ENCODE data around the gene ARHGAP44.

Gene ARHGAP44

GRCh38 chr17:12850996-12851395 lies 61.7 kb downstream of the ARHGAP44 start:
- H3K4me3 ChIP-seq (ENCODE audit: low read depth, low read length): no peak overlapping the region
- no peaks in the 10 kb centered on the region for H3K27me3 ChIP-seq (ENCODE audit: insufficient read depth, low read depth, severe bottlenecking)
- H3K36me3 ChIP-seq: no peaks in the 10 kb centered on the region
- no peak overlapping the region for H3K27ac ChIP-seq
- no peak for DNase-seq
- no peaks in the 10 kb centered on the region for H3K9me3 ChIP-seq (ENCODE audit: severe bottlenecking)
- no peak for TF ChIP-seq CTCF (IDR thresholded peaks at IDR 0.05; ENCODE audit: low read depth, low read length)

GRCh38 chr17:12851901-12852435 lies 62.7 kb downstream of the ARHGAP44 start:
- Histone ChIP-seq H3K27ac (no peak overlapping the region), H3K36me3 (no peaks in the 10 kb centered on the region), H3K9me3 (ENCODE audit: severe bottlenecking) (no peaks in the 10 kb centered on the region), H3K4me3 (ENCODE audit: low read depth, low read length) (no peak overlapping the region), H3K27me3 (ENCODE audit: insufficient read depth, low read depth, severe bottlenecking) (no peaks in the 10 kb centered on the region)
- DNase-seq: no peak
- no peak for TF ChIP-seq CTCF (IDR thresholded peaks at IDR 0.05; ENCODE audit: low read depth, low read length)

DNA sequence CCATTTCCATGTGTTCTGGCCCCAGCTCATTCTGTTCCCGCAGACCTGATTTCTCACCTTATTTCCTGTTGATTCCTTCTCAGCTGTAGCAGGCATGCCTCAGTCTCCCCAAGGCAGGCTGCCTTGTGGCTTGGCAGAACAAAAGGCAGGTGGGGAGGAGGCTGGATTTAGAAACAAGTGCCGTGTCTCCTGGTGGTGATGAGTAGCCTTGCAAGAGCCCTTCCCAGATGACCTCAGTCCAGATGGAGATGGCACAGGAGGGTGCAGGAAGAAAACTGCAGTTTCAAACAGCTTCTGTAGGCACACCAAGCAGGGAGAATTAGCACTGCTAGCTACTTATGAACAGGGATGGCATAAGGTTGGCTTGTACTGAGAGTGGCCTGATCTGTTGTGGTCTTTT lies 64.6 kb downstream of the ARHGAP44 start:
- H3K36me3 ChIP-seq: no peaks in the 10 kb centered on the region
- TF ChIP-seq CTCF (IDR thresholded peaks at IDR 0.05; ENCODE audit: low read depth, low read length): peak; percentile 25; the same call in 1 of the 2 replicates
- H3K27me3 ChIP-seq (ENCODE audit: insufficient read depth, low read depth, severe bottlenecking): no peaks in the 10 kb centered on the region
- no peak for DNase-seq
- H3K27ac ChIP-seq: no peak overlapping the region
- H3K4me3 ChIP-seq (ENCODE audit: low read depth, low read length): no peak overlapping the region
- H3K9me3 ChIP-seq (ENCODE audit: severe bottlenecking): no peaks in the 10 kb centered on the region

DNA sequence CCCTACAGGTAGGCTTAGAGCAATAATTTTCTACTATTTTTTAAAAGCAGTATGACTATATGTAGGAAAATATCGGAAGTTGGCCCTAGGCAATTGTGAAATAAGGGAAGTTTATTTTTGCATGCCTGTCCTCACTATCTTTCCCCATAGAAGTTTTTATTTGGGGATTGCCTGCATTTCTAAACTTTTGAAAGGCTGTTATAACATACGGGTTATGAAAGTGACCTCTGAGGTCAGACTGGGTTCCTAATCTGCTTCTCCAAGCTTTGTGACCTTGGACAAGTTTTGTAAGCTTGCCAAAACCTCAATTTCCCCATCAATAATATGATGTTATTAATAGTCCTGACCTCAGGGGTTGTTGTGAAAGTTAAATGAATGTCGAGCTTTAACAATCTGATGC lies 67.1 kb downstream of the ARHGAP44 start:
- TF ChIP-seq CTCF (IDR thresholded peaks at IDR 0.05; ENCODE audit: low read depth, low read length): no peak
- DNase-seq: no peak
- Histone ChIP-seq H3K27ac (no peak overlapping the region), H3K36me3 (no peaks in the 10 kb centered on the region), H3K9me3 (ENCODE audit: severe bottlenecking) (no peaks in the 10 kb centered on the region), H3K4me3 (ENCODE audit: low read depth, low read length) (no peak overlapping the region), H3K27me3 (ENCODE audit: insufficient read depth, low read depth, severe bottlenecking) (no peaks in the 10 kb centered on the region)

DNA sequence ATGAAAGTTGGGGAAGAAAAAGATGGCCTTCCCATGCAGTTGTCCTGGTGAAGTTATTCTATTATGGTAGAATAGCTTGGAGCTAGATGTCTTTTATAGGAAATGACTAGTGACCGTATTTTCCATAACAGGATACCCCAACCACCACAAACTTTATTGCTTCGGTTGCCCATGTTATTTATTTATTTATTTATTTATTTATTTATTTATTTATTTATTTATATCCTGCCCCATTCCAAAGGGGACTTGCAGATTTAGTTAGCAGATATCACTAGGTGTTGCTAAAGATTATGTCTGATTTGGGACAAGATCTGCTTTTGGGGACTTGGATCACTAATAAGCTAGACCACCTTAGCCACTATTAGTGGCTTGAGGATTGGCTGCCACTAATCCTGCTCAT lies 68.3 kb downstream of the ARHGAP44 start:
- no peak for DNase-seq
- no peaks in the 10 kb centered on the region for H3K36me3 ChIP-seq

More for the DNA sequence above, 68.3 kb downstream of the ARHGAP44 start:
- TF ChIP-seq CTCF (IDR thresholded peaks at IDR 0.05; ENCODE audit: low read depth, low read length): no peak
- no peaks in the 10 kb centered on the region for H3K27me3 ChIP-seq (ENCODE audit: insufficient read depth, low read depth, severe bottlenecking)
- no peaks in the 10 kb centered on the region for H3K9me3 ChIP-seq (ENCODE audit: severe bottlenecking)
- H3K27ac ChIP-seq: no peak overlapping the region
- no peak overlapping the region for H3K4me3 ChIP-seq (ENCODE audit: low read depth, low read length)

All from WERI-Rb-1 (cell line).